Right lobe of liver (tissue), 6 donors: ENCODE measurements around the gene SLC35G1. TPM values are rescaled to one million over a fixed set of nuclear protein-coding genes. Genes with fewer than 3 reads are reported as not detected.
A peak's percentile ranks its signal among the peaks of the same experiment; 100 is the strongest.

Experiments used
- ATAC-seq, 4 donors: fragments of 200-7000 bp; cut with Tn5 transposase; one replicate each; pipeline ENCODE4 v1.9.1; 2020; ENCODE audit warnings: mild to moderate bottlenecking in 4 of 4, moderate library complexity in 4 of 4
- DNase-seq, 3 donors: peaks; one replicate each; pipeline ENCODE4 v3.0.0-alpha.2; 2020
- H3K27ac ChIP-seq, 3 donors: fragments of 200-600 bp; one replicate each; pipeline ENCODE4 v1.8.0; 2022
- H3K27me3 ChIP-seq, 2 donors: fragments of 200-600 bp; one replicate each; pipeline ENCODE4 v1.8.0; 2022
- H3K36me3 ChIP-seq, 4 donors: fragments of 200-600 bp; sonication (generic) in 1 of 4; one replicate each; pipeline versions ENCODE4 v1.5.1 to v1.8.0; 2017 to 2022; ENCODE audit warnings: control low read depth in 1 of 4
- H3K4me1 ChIP-seq, 4 donors: fragments of 200-600 bp; sonication (generic) in 1 of 4; one replicate each; pipeline versions ENCODE4 v1.5.1 to v1.8.0; 2017 to 2022; ENCODE audit warnings: control low read depth in 1 of 4
- H3K4me3 ChIP-seq, 3 donors: fragments of 200-600 bp; one replicate each; pipeline ENCODE4 v1.8.0; 2022
- H3K9me3 ChIP-seq, 4 donors: fragments of 200-600 bp; sonication (generic) in 1 of 4; one replicate each; pipeline versions ENCODE4 v1.5.1 to v1.8.0; 2017 to 2022; ENCODE audit warnings: control low read depth in 1 of 4
- POLR2A ChIP-seq: fragments of 450-650 bp; IDR thresholded peaks from one replicate; pipeline ENCODE4 v1.6.1; 2017; ENCODE audit warnings: antibody characterized with exemption, mild to moderate bottlenecking
- WGBS: methylation state at CpG from one replicate; pipeline ENCODE4 v1.1.6; 2018; ENCODE audit warnings: low coverage, low lambda C conversion rate; ENCODE audit not compliant: insufficient coverage; ENCODE audit errors: missing lambda C conversion rate; 5-methylcytosine and 5-hydroxymethylcytosine counted together
- intact Hi-C, 2 donors: fragments of 100-400 bp; cut with DNase I; formaldehyde crosslinking; loops; one replicate each; pipeline versions ENCODE4 v1.11.2 to v1.14.1; 2022
- total RNA-seq, 6 experiments: library from RNA; depleted of rRNA in 2 of 6; stranded (reverse); fragments of >200 nt in 2 of 6; fragmentation: NEBNext Ultra II Directional in 3 of 6; extraction: Animal tissue kit (Norgen Biotek cat#: 25700) in 3 of 6; gene quantifications; one replicate each; pipeline versions ENCODE4 v1.1.0 to v1.2.4, GENCODE V29; 2016 to 2023
- TF ChIP-seq, protein P1 (sequence below), 4 donors: fragments of 200-600 bp in 3 of 4; fragments of 450-650 bp in 1 of 4; IDR thresholded peaks; one replicate each; pipeline versions ENCODE4 v1.5.1 to v1.8.0; 2016 to 2022; ENCODE audit warnings: antibody characterized with exemption in 4 of 4, mild to moderate bottlenecking in 2 of 4
- donor health status: DM: no; HTN: yes; CAD: no.
- donor health status: DM: no; HTN: no; CAD: no.
- donor health status: DM: no; HTN: no; CAD: no.
- donor health status: DM: no; HTN: yes; CAD: no.
- donor health status: DM: no; HTN: yes; CAD: no.

The SLC35G1 gene
- total RNA-seq, 6 experiments from 2014 or later, result 2.6 to 7.3 (median 4.5) TPM

DNA sequence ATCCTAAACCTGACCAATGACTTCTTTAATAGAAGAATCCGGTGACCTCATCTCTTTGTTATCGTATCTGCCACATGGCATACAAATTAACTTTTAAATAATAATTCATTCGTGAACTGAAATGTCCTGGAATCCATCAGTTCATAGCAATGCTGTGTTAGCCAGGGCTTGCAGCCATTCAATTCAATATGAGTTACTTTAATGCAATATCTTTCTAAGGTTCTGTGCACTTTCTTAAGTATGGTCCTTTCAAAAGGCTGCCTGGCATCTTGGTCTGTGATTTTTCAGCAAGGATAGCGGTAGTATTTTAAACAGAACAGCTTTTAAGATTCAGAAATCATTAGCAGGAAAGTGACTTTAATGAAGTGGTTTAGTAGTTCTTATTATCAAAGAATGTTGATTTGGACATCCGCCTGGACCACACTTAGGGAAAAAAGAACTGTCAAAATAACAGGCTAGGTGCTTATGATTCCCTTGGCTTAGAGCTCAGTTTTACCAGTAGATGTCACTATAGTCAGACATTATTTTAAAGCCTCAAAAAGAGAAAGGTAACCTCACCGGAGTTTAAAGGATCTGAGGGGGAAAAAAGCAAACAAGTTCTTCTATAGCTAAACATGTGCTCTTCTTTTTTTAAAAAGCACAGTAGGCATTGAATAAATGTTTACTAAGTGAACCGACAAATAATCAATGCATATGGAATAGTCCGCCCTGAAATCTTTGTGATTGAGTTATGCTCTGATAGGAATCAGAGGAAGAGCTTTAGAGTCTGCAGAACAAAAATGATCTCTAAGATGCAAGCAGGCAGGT lies 22.7 kb downstream of the SLC35G1 start:
- WGBS, result 42% methylated on average over 8 of the region's 8 CpGs
- peaks cover 0 to 22% (median 4%) of the 10 kb centered on the region in 4 donors for H3K4me1 ChIP-seq
- H3K9me3 ChIP-seq, result no peaks in the 10 kb centered on the region
- ATAC-seq, result peak; percentile 75 to 83 (median 82)
- TF ChIP-seq POLR2A, result no peak
- TF ChIP-seq, protein P1, sequence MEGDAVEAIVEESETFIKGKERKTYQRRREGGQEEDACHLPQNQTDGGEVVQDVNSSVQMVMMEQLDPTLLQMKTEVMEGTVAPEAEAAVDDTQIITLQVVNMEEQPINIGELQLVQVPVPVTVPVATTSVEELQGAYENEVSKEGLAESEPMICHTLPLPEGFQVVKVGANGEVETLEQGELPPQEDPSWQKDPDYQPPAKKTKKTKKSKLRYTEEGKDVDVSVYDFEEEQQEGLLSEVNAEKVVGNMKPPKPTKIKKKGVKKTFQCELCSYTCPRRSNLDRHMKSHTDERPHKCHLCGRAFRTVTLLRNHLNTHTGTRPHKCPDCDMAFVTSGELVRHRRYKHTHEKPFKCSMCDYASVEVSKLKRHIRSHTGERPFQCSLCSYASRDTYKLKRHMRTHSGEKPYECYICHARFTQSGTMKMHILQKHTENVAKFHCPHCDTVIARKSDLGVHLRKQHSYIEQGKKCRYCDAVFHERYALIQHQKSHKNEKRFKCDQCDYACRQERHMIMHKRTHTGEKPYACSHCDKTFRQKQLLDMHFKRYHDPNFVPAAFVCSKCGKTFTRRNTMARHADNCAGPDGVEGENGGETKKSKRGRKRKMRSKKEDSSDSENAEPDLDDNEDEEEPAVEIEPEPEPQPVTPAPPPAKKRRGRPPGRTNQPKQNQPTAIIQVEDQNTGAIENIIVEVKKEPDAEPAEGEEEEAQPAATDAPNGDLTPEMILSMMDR (IDR thresholded peaks at IDR 0.05), result peak; percentile 53 to 72 (median 60)
- intact Hi-C loops, result no loop called here
- DNase-seq, result no peak
- peak overlapping the region in 1 of 3 donors; percentile 5 for H3K27ac ChIP-seq
- peak overlapping the region; percentile 21 to 45 (median 43) for H3K4me3 ChIP-seq
- H3K27me3 ChIP-seq, result no peaks in the 10 kb centered on the region
- no peaks in the 10 kb centered on the region for H3K36me3 ChIP-seq

DNA sequence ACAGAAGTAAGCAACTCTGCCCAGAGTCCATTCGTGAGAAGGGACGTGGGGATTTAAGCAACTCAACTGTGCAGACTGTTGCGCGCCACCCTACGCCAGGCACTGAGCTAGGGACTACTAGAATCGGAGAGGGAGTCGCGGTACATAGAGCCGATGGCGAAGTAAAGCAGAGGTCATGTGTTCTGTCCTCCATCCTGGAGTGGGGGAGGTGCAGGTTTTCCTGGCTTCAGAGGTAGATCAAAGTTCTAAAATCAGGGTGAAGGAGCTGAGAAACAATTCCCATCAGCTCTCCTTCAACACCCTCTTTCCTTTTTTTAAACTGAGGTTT lies 23.2 kb downstream of the SLC35G1 start:
- H3K36me3 ChIP-seq, result no peaks in the 10 kb centered on the region
- ATAC-seq (peak; percentile 52 to 81 (median 74)), DNase-seq (peak in 2 of 3 donors; percentile 31 to 50)
- H3K27ac ChIP-seq, result peak overlapping the region in 1 of 3 donors; percentile 5
- no peaks in the 10 kb centered on the region for H3K9me3 ChIP-seq
- no peaks in the 10 kb centered on the region for H3K27me3 ChIP-seq
- TF ChIP-seq POLR2A, result no peak
- TF ChIP-seq, protein P1 (IDR thresholded peaks at IDR 0.05), result no peak
- intact Hi-C loops, result no loop called here
- H3K4me1 ChIP-seq, result peaks cover 0 to 18% (median 2%) of the 10 kb centered on the region in 4 donors
- H3K4me3 ChIP-seq, result peak overlapping the region; percentile 21 to 45 (median 43)
- WGBS, result 42% methylated on average over 10 of the region's 10 CpGs

DNA sequence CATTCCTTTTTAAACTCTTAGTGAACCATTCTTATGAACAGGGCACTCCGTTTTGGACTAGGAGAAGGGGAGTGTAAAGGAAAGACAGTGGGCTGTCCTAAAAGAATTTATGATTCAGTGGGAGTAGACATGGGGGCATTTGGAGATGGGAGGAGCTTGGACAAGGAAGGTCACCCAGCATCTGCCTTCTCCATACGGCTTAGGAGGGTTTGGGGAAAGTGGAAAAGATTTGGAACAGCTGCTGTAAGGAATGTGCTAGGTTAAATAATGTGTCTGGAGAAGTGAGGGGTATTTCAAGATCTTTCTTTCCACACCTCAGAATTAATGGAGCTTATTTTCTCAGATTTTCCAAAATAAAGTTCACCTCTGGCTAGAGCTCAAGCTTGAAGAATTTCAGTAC lies 24.0 kb downstream of the SLC35G1 start:
- no peak overlapping the region for H3K27ac ChIP-seq
- DNase-seq, result no peak
- WGBS, result 69% methylated on average over 2 of the region's 2 CpGs
- H3K36me3 ChIP-seq, result no peaks in the 10 kb centered on the region
- H3K4me3 ChIP-seq, result no peak overlapping the region
- no peak for TF ChIP-seq POLR2A
- TF ChIP-seq, protein P1 (IDR thresholded peaks at IDR 0.05), result no peak
- peaks cover 0 to 10% (median 0%) of the 10 kb centered on the region in 4 donors for H3K4me1 ChIP-seq
- H3K9me3 ChIP-seq, result no peaks in the 10 kb centered on the region
- intact Hi-C loops, result no loop called here
- ATAC-seq, result no peak
- H3K27me3 ChIP-seq, result no peaks in the 10 kb centered on the region

DNA sequence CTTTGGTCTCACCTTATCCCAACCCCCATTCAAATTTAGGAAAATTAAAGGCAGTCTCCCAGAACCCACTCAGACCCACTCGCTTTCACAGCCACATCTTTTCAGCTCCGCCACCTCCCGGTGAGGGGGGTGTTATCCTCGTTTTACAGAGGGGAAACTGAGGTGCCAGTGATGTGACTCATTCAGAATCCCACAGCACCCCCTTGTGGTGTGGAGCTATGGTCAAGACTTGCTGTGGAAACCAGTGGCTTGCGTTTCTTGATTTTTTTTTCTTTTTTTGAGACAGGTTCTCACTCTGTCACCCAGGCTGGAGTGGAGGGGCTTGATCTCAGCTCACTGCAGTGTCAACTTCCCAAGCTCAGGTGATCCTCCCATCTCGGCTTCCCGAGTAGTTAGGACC lies 27.6 kb downstream of the SLC35G1 start:
- no peak for TF ChIP-seq POLR2A
- TF ChIP-seq, protein P1 (IDR thresholded peaks at IDR 0.05), result peak; percentile 35 to 61 (median 44)
- peak in 1 of 3 donors; percentile 22 for DNase-seq
- WGBS, result 55% methylated on average over 5 of the region's 7 CpGs

More for the DNA sequence above, 27.6 kb downstream of the SLC35G1 start:
- no peak for ATAC-seq
- no peak overlapping the region for H3K4me3 ChIP-seq
- H3K36me3 ChIP-seq, result no peaks in the 10 kb centered on the region
- no peaks in the 10 kb centered on the region for H3K9me3 ChIP-seq
- H3K27me3 ChIP-seq, result no peaks in the 10 kb centered on the region
- intact Hi-C loops, result no loop called here
- no peak overlapping the region for H3K27ac ChIP-seq
- H3K4me1 ChIP-seq, result peaks cover 0 to 6% (median 0%) of the 10 kb centered on the region in 4 donors
